ENCODE results near the gene VWA2. TPM values are rescaled to one million over a fixed set of nuclear protein-coding genes. Genes with fewer than 3 reads are reported as not detected.

The VWA2 gene
- polyA plus RNA-seq, 3 donors, result not detected

- Histone ChIP-seq H2AFZ (ENCODE audit: insufficient read depth, low read depth, low read length, poor library complexity, severe bottlenecking) (no peak overlapping the region), H3K79me2 (ENCODE audit: insufficient read depth, low read length) (no peaks in the 10 kb centered on the region), H3K27ac (ENCODE audit: low read depth in 1 of 2, low read length in 2 of 2) (no peak overlapping the region), H3K4me1 (ENCODE audit: control insufficient read depth in 1 of 2, insufficient read depth in 2 of 2, low read length in 2 of 2) (no peaks in the 10 kb centered on the region), H3K4me2 (replicated peaks; ENCODE audit: extremely low read depth, low read length, poor library complexity, severe bottlenecking) (no peak overlapping the region), H4K20me1 (ENCODE audit: insufficient read depth, low read length) (no peaks in the 10 kb centered on the region), H3K9ac (ENCODE audit: insufficient read depth, low read length, poor library complexity, severe bottlenecking) (no peak overlapping the region), H3K4me3 (replicated peaks in 1 of 3; ENCODE audit: low read depth in 2 of 3, low read length in 3 of 3) (no peak overlapping the region), H3K27me3 (ENCODE audit: control insufficient read depth in 2 of 2, insufficient read depth in 2 of 2, low read length in 2 of 2) (peaks cover 0 to 15% of the 10 kb centered on the region in 2 donors), H3K9me3 (replicated peaks in 1 of 2; ENCODE audit: control insufficient read depth in 1 of 2, insufficient read depth in 1 of 2, low read length in 2 of 2) (no peaks in the 10 kb centered on the region), H3K36me3 (replicated peaks in 1 of 2; ENCODE audit: control insufficient read depth in 1 of 2, insufficient read depth in 2 of 2, low read length in 2 of 2) (no peaks in the 10 kb centered on the region)
- peaks cover 13 to 21% (median 20%) of the 10 kb centered on the region in 3 donors for H3K27me3 Mint-ChIP-seq (ENCODE audit: low read depth in 3 of 3)
- TF ChIP-seq CTCF (IDR thresholded peaks at IDR 0.05), result no peak
- no peak overlapping the region for H3K27ac Mint-ChIP-seq
- no peaks in the 10 kb centered on the region for H3K9me3 Mint-ChIP-seq
- no CpG with 5 or more reads among the region's 4 CpGs for WGBS (ENCODE audit: insufficient coverage)
- intact Hi-C loops (cut with micrococcal nuclease), result no loop called here
- H3K4me1 Mint-ChIP-seq, result no peaks in the 10 kb centered on the region
- H3K36me3 Mint-ChIP-seq, result no peaks in the 10 kb centered on the region
- H3K4me3 Mint-ChIP-seq, result no peak overlapping the region
- no peak for DNase-seq
Measured at GRCh38 chr10:114232561-114233176, 6.4 kb upstream of the VWA2 start.

GRCh38 chr10:114233482-114233881 lies 5.6 kb upstream of the VWA2 start:
- Histone ChIP-seq H3K9ac (ENCODE audit: insufficient read depth, low read length, poor library complexity, severe bottlenecking) (no peak overlapping the region), H3K4me1 (ENCODE audit: control insufficient read depth in 1 of 2, insufficient read depth in 2 of 2, low read length in 2 of 2) (no peaks in the 10 kb centered on the region), H3K27me3 (ENCODE audit: control insufficient read depth in 2 of 2, insufficient read depth in 2 of 2, low read length in 2 of 2) (peaks cover 7 to 17% of the 10 kb centered on the region in 2 donors), H3K9me3 (replicated peaks in 1 of 2; ENCODE audit: control insufficient read depth in 1 of 2, insufficient read depth in 1 of 2, low read length in 2 of 2) (no peaks in the 10 kb centered on the region), H3K4me2 (replicated peaks; ENCODE audit: extremely low read depth, low read length, poor library complexity, severe bottlenecking) (no peak overlapping the region), H2AFZ (ENCODE audit: insufficient read depth, low read depth, low read length, poor library complexity, severe bottlenecking) (no peak overlapping the region), H4K20me1 (ENCODE audit: insufficient read depth, low read length) (no peaks in the 10 kb centered on the region), H3K36me3 (replicated peaks in 1 of 2; ENCODE audit: control insufficient read depth in 1 of 2, insufficient read depth in 2 of 2, low read length in 2 of 2) (no peaks in the 10 kb centered on the region), H3K27ac (ENCODE audit: low read depth in 1 of 2, low read length in 2 of 2) (no peak overlapping the region), H3K79me2 (ENCODE audit: insufficient read depth, low read length) (no peaks in the 10 kb centered on the region), H3K4me3 (replicated peaks in 1 of 3; ENCODE audit: low read depth in 2 of 3, low read length in 3 of 3) (no peak overlapping the region)
- intact Hi-C loops (cut with micrococcal nuclease), result no loop called here
- no peak for DNase-seq
- Mint-ChIP-seq H3K27ac (no peak overlapping the region), H3K27me3 (ENCODE audit: low read depth in 3 of 3) (peaks cover 21 to 29% (median 28%) of the 10 kb centered on the region in 3 donors), H3K36me3 (no peaks in the 10 kb centered on the region), H3K9me3 (no peaks in the 10 kb centered on the region), H3K4me1 (no peaks in the 10 kb centered on the region), H3K4me3 (no peak overlapping the region)
- TF ChIP-seq CTCF (IDR thresholded peaks at IDR 0.05), result no peak
- 86% methylated on average over 4 of the region's 6 CpGs for WGBS (ENCODE audit: insufficient coverage)

All from CD14-positive monocyte (primary cell).